ENCODE data around the gene PRM2. TPM values are rescaled to one million over a fixed set of nuclear protein-coding genes. Genes with fewer than 3 reads are reported as not detected.
A peak's percentile ranks its signal among the peaks of the same experiment; 100 is the strongest.

PRM2 gene
- total RNA-seq, 1 experiment from 2014 or later = not detected

GRCh38 chr16:11254913-11255736 is 21.2 kb downstream of the PRM2 start:
- no peak overlapping the region for H2AK5ac ChIP-seq (ENCODE audit: insufficient read length, low read length)
- H2BK120ac ChIP-seq (ENCODE audit: low read depth, low read length, poor library complexity, severe bottlenecking) = no peak overlapping the region
- H3K4me2 ChIP-seq (ENCODE audit: insufficient read depth, insufficient read length, low read length) = peak overlapping the region; percentile 33
- Mint-ChIP-seq H3K4me1 (peaks cover 26 to 27% of the 10 kb centered on the region in 2 experiments), H3K27ac (no peak overlapping the region), H3K9me3 (no peaks in the 10 kb centered on the region), H3K27me3 (ENCODE audit: low read depth) (no peaks in the 10 kb centered on the region), H3K36me3 (ENCODE audit: insufficient read depth in 1 of 3, low read depth in 3 of 3) (peaks cover 5 to 13% (median 8%) of the 10 kb centered on the region in 3 experiments; a peak in 5 of 7 replicates), H3K4me3 (peak overlapping the region; percentile 71 to 87)
- H3K4ac ChIP-seq (ENCODE audit: low read depth, low read length) = no peak overlapping the region
- peaks cover 6% of the 10 kb centered on the region for H4K20me1 ChIP-seq (ENCODE audit: control insufficient read depth, insufficient read depth, insufficient read length)
- H3K4me1 ChIP-seq (ENCODE audit: insufficient read depth, low read length) = peaks cover 3% of the 10 kb centered on the region; the same call in 1 of the 2 replicates
- H3K18ac ChIP-seq (ENCODE audit: insufficient read length, low read depth, low read length) = no peak overlapping the region
- H2BK20ac ChIP-seq (ENCODE audit: low read depth, low read length, poor library complexity, severe bottlenecking) = no peak overlapping the region
- no peak overlapping the region for H4K5ac ChIP-seq (ENCODE audit: insufficient read length, low read depth, low read length)
- peak overlapping the region; percentile 79 for H3K14ac ChIP-seq (ENCODE audit: insufficient read depth, low read length)
- H3K9ac ChIP-seq (ENCODE audit: extremely low read depth, insufficient read length, low read length) = peak overlapping the region; percentile 54
- H4K91ac ChIP-seq (ENCODE audit: insufficient read length, low read depth, low read length) = no peak overlapping the region
- H3K9me3 ChIP-seq (ENCODE audit: control insufficient read depth, low read depth, low read length) = no peaks in the 10 kb centered on the region
- H2BK15ac ChIP-seq (ENCODE audit: low read depth, low read length) = no peak overlapping the region
- no peak overlapping the region for H3K23ac ChIP-seq (ENCODE audit: insufficient read length, low read depth, low read length)
- H4K8ac ChIP-seq (replicated peaks; ENCODE audit: insufficient read length, low read depth, low read length) = no peak overlapping the region
- H3K79me2 ChIP-seq (ENCODE audit: insufficient read depth, low read length) = peaks cover 10% of the 10 kb centered on the region; the same call in 1 of the 2 replicates
- H2BK12ac ChIP-seq (ENCODE audit: insufficient read length, low read depth, low read length) = no peak overlapping the region
- no CpG with 5 or more reads among the region's 105 CpGs for WGBS (ENCODE audit: extremely low coverage, insufficient read length, low lambda C conversion rate)
- no peak for DNase-seq
- H3K27me3 ChIP-seq (ENCODE audit: insufficient read depth, low read length) = no peaks in the 10 kb centered on the region
- H3K56ac ChIP-seq (ENCODE audit: insufficient read length, low read depth, low read length) = no peak overlapping the region
- no peak overlapping the region for H3K27ac ChIP-seq (ENCODE audit: insufficient read length, low read depth, low read length)
- H3T11ph ChIP-seq (ENCODE audit: low read length) = no peak overlapping the region
- peaks cover 9% of the 10 kb centered on the region for H3K23me2 ChIP-seq (ENCODE audit: insufficient read length, low read depth, low read length, poor library complexity, severe bottlenecking)
- no peak overlapping the region for H2BK5ac ChIP-seq (ENCODE audit: insufficient read length, low read length)
- no peak for TF ChIP-seq CTCF (conservative IDR thresholded peaks at IDR 0.05)
- no peak overlapping the region for H2AFZ ChIP-seq (ENCODE audit: low read length)
- no peaks in the 10 kb centered on the region for H3K79me1 ChIP-seq (ENCODE audit: insufficient read depth, low read depth, low read length, poor library complexity, severe bottlenecking)

Data from H9 (cell line).